ENCODE results near the gene ATXN7L3. TPM values are rescaled to one million over a fixed set of nuclear protein-coding genes. Genes with fewer than 3 reads are reported as not detected.
A peak's percentile ranks its signal among the peaks of the same experiment; 100 is the strongest.

ATXN7L3 gene
- total and polyA plus RNA-seq, 5 experiments from 2014 or later = 9.3 to 125 (median 14.2) TPM

GRCh38 chr17:44223541-44224071 lies 23.9 kb upstream of the ATXN7L3 start:
- no peaks in the 10 kb centered on the region for H3K27me3 Mint-ChIP-seq
- POLR2A ChIA-PET = interaction anchor here (1.0 to 20.4 kb wide), 7 partner anchors 9 to 97 kb away, joined by 3 to 445 read pairs (median 6); partner anchors contain the start of genes ATXN7L3 and SLC25A39
- peak overlapping the region in 2 of 10 donors; percentile 70 to 93 for H3K27ac Mint-ChIP-seq
- no peaks in the 10 kb centered on the region for H3K9me3 Mint-ChIP-seq
- H3K4me3 Mint-ChIP-seq = peak overlapping the region in 2 of 10 donors; percentile 8 to 51
- H3K36me3 Mint-ChIP-seq = no peaks in the 10 kb centered on the region
- no peak for DNase-seq
- ATAC-seq = no peak
- H3K4me1 Mint-ChIP-seq = peaks cover 8 to 19% (median 10%) of the 10 kb centered on the region in 4 donors

- ATAC-seq (no peak), DNase-seq (peak in 5 of 10 donors; percentile 33 to 67 (median 42))
- Mint-ChIP-seq H3K4me3 (peak overlapping the region; percentile 91 to 100 (median 96)), H3K36me3 (no peaks in the 10 kb centered on the region), H3K4me1 (peaks cover 12 to 26% (median 16%) of the 10 kb centered on the region in 4 donors), H3K9me3 (no peaks in the 10 kb centered on the region), H3K27ac (peak overlapping the region; percentile 91 to 98 (median 95)), H3K27me3 (no peaks in the 10 kb centered on the region)
- POLR2A ChIA-PET = interaction anchor here (0.6 to 20.4 kb wide), 34 partner anchors 8 to 1031 kb away, joined by 3 to 445 read pairs (median 5); partner anchors contain the start of genes ATXN7L3, GRN, HDAC5 and HEXIM2
Measured at GRCh38 chr17:44222112-44222869, 22.6 kb upstream of the ATXN7L3 start.

GRCh38 chr17:44221862-44222111 lies 22.1 kb upstream of the ATXN7L3 start:
- ATAC-seq (no peak), DNase-seq (peak in 3 of 10 donors; percentile 35 to 41 (median 37))
- H3K4me1 Mint-ChIP-seq = peaks cover 15 to 31% (median 21%) of the 10 kb centered on the region in 4 donors
- H3K9me3 Mint-ChIP-seq = no peaks in the 10 kb centered on the region
- H3K36me3 Mint-ChIP-seq = no peaks in the 10 kb centered on the region
- H3K4me3 Mint-ChIP-seq = peak overlapping the region; percentile 91 to 100 (median 96)
- peak overlapping the region; percentile 91 to 98 (median 95) for H3K27ac Mint-ChIP-seq
- H3K27me3 Mint-ChIP-seq = no peaks in the 10 kb centered on the region
- POLR2A ChIA-PET = interaction anchor here (0.5 to 20.4 kb wide), 35 partner anchors 9 to 1364 kb away, joined by 3 to 445 read pairs (median 5); partner anchors contain the start of genes ATXN7L3, GRN, HDAC5 and HEXIM2

GRCh38 chr17:44221084-44221861 lies 21.6 kb upstream of the ATXN7L3 start:
- ATAC-seq = peak; percentile 19 to 27
- Mint-ChIP-seq H3K27ac (peak overlapping the region; percentile 91 to 98 (median 95)), H3K9me3 (no peaks in the 10 kb centered on the region), H3K27me3 (no peaks in the 10 kb centered on the region), H3K36me3 (peaks cover under 1 to 2% (median 1%) of the 10 kb centered on the region in 3 donors), H3K4me3 (peak overlapping the region; percentile 91 to 100 (median 96)), H3K4me1 (peaks cover 18 to 36% (median 27%) of the 10 kb centered on the region in 4 donors)
- POLR2A ChIA-PET = interaction anchor here (0.5 to 20.4 kb wide), 38 partner anchors 8 to 1364 kb away, joined by 3 to 445 read pairs (median 5); partner anchors contain the start of genes ATXN7L3, GRN, HDAC5 and HEXIM2
- peak; percentile 53 to 79 (median 65) for DNase-seq

- Mint-ChIP-seq H3K27me3 (no peaks in the 10 kb centered on the region), H3K27ac (peak overlapping the region; percentile 90 to 98 (median 95)), H3K36me3 (peaks cover 5 to 9% (median 8%) of the 10 kb centered on the region in 3 donors), H3K4me1 (peaks cover 23 to 45% (median 34%) of the 10 kb centered on the region in 4 donors), H3K9me3 (no peaks in the 10 kb centered on the region), H3K4me3 (peak overlapping the region; percentile 91 to 100 (median 96))
- POLR2A ChIA-PET = interaction anchor here (0.6 to 20.4 kb wide), 36 partner anchors 9 to 1365 kb away, joined by 3 to 445 read pairs (median 5); partner anchors contain the start of genes ATXN7L3, GRN, HDAC5 and HEXIM2
- DNase-seq (peak; percentile 54 to 85 (median 66)), ATAC-seq (peak; percentile 29 to 46)
Measured at GRCh38 chr17:44220213-44221083, 20.8 kb upstream of the ATXN7L3 start.

GRCh38 chr17:44219616-44220212 lies 20.0 kb upstream of the ATXN7L3 start, which contains the start of gene UBTF:
UBTF (minus strand) TSS chr17:44219675; CDS start chr17:44218229, 1,446 bp downstream.
- Mint-ChIP-seq H3K27me3 (no peaks in the 10 kb centered on the region), H3K4me3 (peak within 1 kb of the TSS; percentile 88 to 100 (median 92)), H3K4me1 (peaks cover 28 to 52% (median 42%) of the 10 kb centered on the region in 4 donors), H3K9me3 (no peaks in the 10 kb centered on the region), H3K27ac (peak within 1 kb of the TSS; percentile 87 to 99 (median 94)), H3K36me3 (peaks cover 10 to 17% (median 14%) of the 10 kb centered on the region in 3 donors)
- DNase-seq (peak; percentile 61 to 89 (median 74)), ATAC-seq (peak; percentile 34 to 43)
- POLR2A ChIA-PET = interaction anchor here (0.6 to 20.4 kb wide), 22 partner anchors 10 to 1098 kb away, joined by 3 to 445 read pairs (median 6); partner anchors contain the start of genes ATXN7L3, GRN, HDAC5 and RUNDC3A

- Mint-ChIP-seq H3K36me3 (peaks cover 10 to 22% (median 16%) of the 10 kb centered on the region in 3 donors), H3K27me3 (no peaks in the 10 kb centered on the region), H3K4me3 (peak overlapping the region in 4 of 10 donors; percentile 40 to 100 (median 74)), H3K27ac (peak overlapping the region in 1 of 10 donors; percentile 33), H3K9me3 (no peaks in the 10 kb centered on the region), H3K4me1 (peaks cover 32 to 57% (median 47%) of the 10 kb centered on the region in 4 donors)
- DNase-seq (peak; percentile 50 to 83 (median 76)), ATAC-seq (peak; percentile 42 to 45)
- POLR2A ChIA-PET = interaction anchor here (0.6 to 20.4 kb wide), 16 partner anchors 9 to 1098 kb away, joined by 3 to 445 read pairs (median 16); partner anchors contain the start of genes ATXN7L3, GRN, HDAC5 and RUNDC3A
Measured at GRCh38 chr17:44219108-44219615, 19.5 kb upstream of the ATXN7L3 start.

- POLR2A ChIA-PET = interaction anchor here (0.6 to 20.4 kb wide), 20 partner anchors 9 to 1099 kb away, joined by 3 to 445 read pairs (median 7); partner anchors contain the start of genes ATXN7L3, GRN, HDAC5 and HEXIM1
- peak overlapping the region; percentile 85 to 100 (median 90) for H3K4me3 Mint-ChIP-seq
- ATAC-seq (peak; percentile 38 to 42), DNase-seq (peak; percentile 82 to 93 (median 88))
- H3K36me3 Mint-ChIP-seq = peaks cover 10 to 29% (median 22%) of the 10 kb centered on the region in 3 donors
- H3K9me3 Mint-ChIP-seq = no peaks in the 10 kb centered on the region
- H3K4me1 Mint-ChIP-seq = peaks cover 38 to 64% (median 54%) of the 10 kb centered on the region in 4 donors
- H3K27ac Mint-ChIP-seq = peak overlapping the region; percentile 51 to 99 (median 98)
- no peaks in the 10 kb centered on the region for H3K27me3 Mint-ChIP-seq
Measured at GRCh38 chr17:44218344-44219107, 18.8 kb upstream of the ATXN7L3 start.

GRCh38 chr17:44217738-44218343 lies 18.2 kb upstream of the ATXN7L3 start:
- Mint-ChIP-seq H3K36me3 (peaks cover 10 to 34% (median 23%) of the 10 kb centered on the region in 3 donors), H3K4me3 (peak overlapping the region; percentile 85 to 100 (median 90)), H3K4me1 (peaks cover 43 to 69% (median 59%) of the 10 kb centered on the region in 4 donors), H3K27ac (peak overlapping the region; percentile 51 to 99 (median 98)), H3K9me3 (no peaks in the 10 kb centered on the region), H3K27me3 (no peaks in the 10 kb centered on the region)
- ATAC-seq (no peak), DNase-seq (no peak)
- POLR2A ChIA-PET = interaction anchor here (0.6 to 20.4 kb wide), 19 partner anchors 8 to 1099 kb away, joined by 3 to 445 read pairs (median 5); partner anchors contain the start of genes ATXN7L3, GPATCH8, GRN and HDAC5

All from naive thymus-derived CD8-positive, alpha-beta T cell (primary cell).